Measurements from ENCODE around the gene CSF3R. TPM values are rescaled to one million over a fixed set of nuclear protein-coding genes. Genes with fewer than 3 reads are reported as not detected.

Gene CSF3R
- total and polyA plus RNA-seq, 2 experiments from 2014 or later = not detected

DNA sequence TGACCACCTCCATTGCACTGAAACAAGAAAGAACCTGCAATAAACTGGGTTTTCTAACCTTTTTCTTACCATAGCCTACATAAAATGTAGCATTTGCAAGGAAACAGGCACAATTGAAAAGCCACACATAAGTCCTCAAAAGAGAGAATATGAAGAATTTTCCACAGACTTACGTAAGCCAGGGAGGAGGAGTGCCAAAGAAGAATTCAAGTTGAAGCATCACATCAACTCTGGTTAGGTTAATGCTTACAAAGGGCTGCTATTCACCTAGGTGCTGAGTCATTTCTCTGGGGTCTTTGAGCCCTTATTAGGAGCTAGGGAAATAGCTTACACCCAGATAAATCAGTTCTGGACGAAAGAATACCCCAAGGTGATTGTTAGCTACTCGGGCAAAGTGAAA is 42.1 kb downstream of the CSF3R start:
- WGBS, 2 experiments (ENCODE audit: low coverage in 1 of 2, low lambda C conversion rate in 2 of 2, missing lambda C conversion rate in 2 of 2) = 97 to 100% methylated on average over 3 of the region's 3 CpGs
- Histone ChIP-seq H4K20me1 (ENCODE audit: insufficient read depth) (no peaks in the 10 kb centered on the region), H3K4me2 (ENCODE audit: unreplicated experiment) (no peak overlapping the region), H3K36me3 (ENCODE audit: low read depth) (no peaks in the 10 kb centered on the region), H3K4me1 (ENCODE audit: insufficient read depth) (no peaks in the 10 kb centered on the region), H3K4me3 (no peak overlapping the region), H3K9me2 (ENCODE audit: insufficient read depth) (no peaks in the 10 kb centered on the region), H2AFZ (no peak overlapping the region), H3K9me3 (ENCODE audit: low read depth) (no peaks in the 10 kb centered on the region), H3K27ac (no peak overlapping the region), H3F3A (ENCODE audit: insufficient read depth) (peaks cover 4% of the 10 kb centered on the region; the same call in 1 of the 2 replicates), H3K79me2 (ENCODE audit: insufficient read depth) (no peaks in the 10 kb centered on the region), H3K27me3 (replicated peaks; ENCODE audit: insufficient read depth) (no peaks in the 10 kb centered on the region), H3K9ac (no peak overlapping the region)
- in situ Hi-C loops (cut with MboI) = no loop called here
- no peak for DNase-seq
- TF ChIP-seq EZH2 (IDR thresholded peaks at IDR 0.05; ENCODE audit: insufficient read depth, poor library complexity, severe bottlenecking) = no peak
- no peak for TF ChIP-seq EZH2phosphoT487 (IDR thresholded peaks at IDR 0.05; ENCODE audit: insufficient read depth, low read depth)

DNA sequence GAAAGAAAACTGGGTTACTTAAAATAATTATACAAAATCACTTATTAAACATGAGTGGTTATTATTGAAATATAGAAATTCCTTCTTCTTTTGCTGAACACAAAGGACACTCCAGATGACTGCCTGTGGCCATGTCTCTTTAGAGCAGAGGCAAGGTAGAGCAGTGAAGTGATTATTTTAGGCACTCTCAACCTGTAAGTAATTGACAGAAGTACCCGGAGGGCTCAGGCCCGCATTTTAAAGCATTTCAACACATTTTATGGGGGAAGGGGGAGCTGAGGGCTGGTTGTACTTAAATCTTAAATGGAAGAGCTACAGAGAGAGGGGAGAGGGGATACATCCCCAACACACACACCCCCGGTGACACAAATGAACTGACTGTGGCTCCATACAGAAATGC is 42.7 kb downstream of the CSF3R start:
- Histone ChIP-seq H3K9ac (no peak overlapping the region), H3K4me3 (no peak overlapping the region), H3K4me1 (ENCODE audit: insufficient read depth) (no peaks in the 10 kb centered on the region), H3K4me2 (ENCODE audit: unreplicated experiment) (no peak overlapping the region), H3K9me3 (ENCODE audit: low read depth) (no peaks in the 10 kb centered on the region), H3K9me2 (ENCODE audit: insufficient read depth) (no peaks in the 10 kb centered on the region), H3K27me3 (replicated peaks; ENCODE audit: insufficient read depth) (no peaks in the 10 kb centered on the region), H3F3A (ENCODE audit: insufficient read depth) (peaks cover 4% of the 10 kb centered on the region; the same call in 1 of the 2 replicates), H3K79me2 (ENCODE audit: insufficient read depth) (no peaks in the 10 kb centered on the region), H3K36me3 (ENCODE audit: low read depth) (no peaks in the 10 kb centered on the region), H3K27ac (no peak overlapping the region), H4K20me1 (ENCODE audit: insufficient read depth) (no peaks in the 10 kb centered on the region), H2AFZ (no peak overlapping the region)
- 35 to 36% methylated on average over 3 of the region's 3 CpGs for WGBS, 2 experiments (ENCODE audit: low coverage in 1 of 2, low lambda C conversion rate in 2 of 2, missing lambda C conversion rate in 2 of 2)
- no peak for DNase-seq
- TF ChIP-seq EZH2phosphoT487 (IDR thresholded peaks at IDR 0.05; ENCODE audit: insufficient read depth, low read depth) (no peak), EZH2 (IDR thresholded peaks at IDR 0.05; ENCODE audit: insufficient read depth, poor library complexity, severe bottlenecking) (no peak)
- in situ Hi-C loops (cut with MboI) = no loop called here

DNA sequence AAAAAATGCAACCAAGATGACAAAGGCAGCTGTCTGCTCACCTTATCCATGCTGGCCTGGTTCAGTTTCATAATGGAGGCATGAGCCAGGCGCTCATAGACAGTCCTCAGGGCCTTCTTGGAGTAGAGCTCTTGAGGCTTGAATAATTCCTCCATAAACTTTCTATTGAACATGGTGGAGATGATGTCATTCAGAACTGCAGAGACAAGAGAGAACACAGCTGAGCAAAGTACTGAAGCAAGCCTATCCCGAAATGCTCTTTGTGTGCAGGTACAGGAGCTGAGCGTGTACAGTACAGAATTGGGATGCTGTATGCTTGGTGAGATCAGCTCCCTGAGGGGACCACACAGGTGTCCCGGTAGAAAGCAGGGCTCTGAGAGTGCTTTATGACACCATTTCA is 44.0 kb downstream of the CSF3R start:
- no peak overlapping the region for H3K27ac ChIP-seq
- H3K27me3 ChIP-seq (replicated peaks; ENCODE audit: insufficient read depth) = no peaks in the 10 kb centered on the region
- in situ Hi-C loops (cut with MboI) = no loop called here
- no peak overlapping the region for H2AFZ ChIP-seq
- no peak overlapping the region for H3K4me3 ChIP-seq
- no peak overlapping the region for H3K4me2 ChIP-seq (ENCODE audit: unreplicated experiment)
- H3K9ac ChIP-seq = no peak overlapping the region
- no peaks in the 10 kb centered on the region for H3K79me2 ChIP-seq (ENCODE audit: insufficient read depth)
- WGBS, 2 experiments (ENCODE audit: low coverage in 1 of 2, low lambda C conversion rate in 2 of 2, missing lambda C conversion rate in 2 of 2) = 97 to 99% methylated on average over 4 of the region's 4 CpGs
- DNase-seq = no peak
- H3K4me1 ChIP-seq (ENCODE audit: insufficient read depth) = no peaks in the 10 kb centered on the region
- no peaks in the 10 kb centered on the region for H3K36me3 ChIP-seq (ENCODE audit: low read depth)
- H4K20me1 ChIP-seq (ENCODE audit: insufficient read depth) = no peaks in the 10 kb centered on the region
- no peak for TF ChIP-seq EZH2 (IDR thresholded peaks at IDR 0.05; ENCODE audit: insufficient read depth, poor library complexity, severe bottlenecking)
- TF ChIP-seq EZH2phosphoT487 (IDR thresholded peaks at IDR 0.05; ENCODE audit: insufficient read depth, low read depth) = no peak
- peaks cover 4% of the 10 kb centered on the region; the same call in 1 of the 2 replicates for H3F3A ChIP-seq (ENCODE audit: insufficient read depth)
- no peaks in the 10 kb centered on the region for H3K9me3 ChIP-seq (ENCODE audit: low read depth)
- no peaks in the 10 kb centered on the region for H3K9me2 ChIP-seq (ENCODE audit: insufficient read depth)

DNA sequence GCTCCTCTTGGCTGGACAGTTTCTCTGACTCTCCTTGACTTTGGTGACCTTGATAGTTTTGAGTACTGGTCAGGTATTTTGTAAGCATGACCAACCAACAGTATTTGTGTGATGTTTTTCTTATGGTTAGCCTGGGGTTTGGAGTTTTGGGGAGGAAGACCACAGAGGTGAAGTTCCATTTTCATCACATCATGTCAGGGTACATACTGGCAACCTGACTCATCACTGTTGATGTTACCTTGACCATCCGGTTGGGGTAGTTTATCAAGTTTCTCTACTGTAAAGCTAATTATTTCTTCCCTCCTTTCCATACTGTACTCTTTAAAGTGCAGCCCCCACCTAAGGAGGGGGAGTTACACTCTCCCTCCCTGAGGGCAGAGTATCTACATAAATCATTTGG is 45.9 kb downstream of the CSF3R start:
- H3K9ac ChIP-seq = no peak overlapping the region

DNA sequence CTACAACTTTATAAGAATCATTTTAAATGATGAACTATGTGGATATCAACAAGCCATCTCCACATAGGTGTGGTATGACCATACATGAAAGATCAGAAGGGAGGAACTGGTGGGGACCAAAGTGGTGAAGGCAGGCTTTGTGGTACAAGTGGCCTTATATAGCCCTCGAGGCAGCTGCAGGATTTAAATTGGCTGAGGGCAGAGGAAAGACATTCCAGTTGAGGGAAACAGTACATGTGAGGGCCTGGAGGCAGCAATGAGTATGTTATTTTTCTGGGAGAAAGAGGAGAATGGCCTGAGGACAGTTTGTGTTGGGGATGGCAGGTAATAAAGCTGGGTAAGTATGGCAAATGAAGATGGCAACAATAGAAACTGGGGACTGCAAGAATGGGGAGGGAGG is 49.6 kb downstream of the CSF3R start:
- H3K9me2 ChIP-seq (ENCODE audit: insufficient read depth) = no peaks in the 10 kb centered on the region
- H3K9ac ChIP-seq = no peak overlapping the region
- no peak for DNase-seq
- no peaks in the 10 kb centered on the region for H3K9me3 ChIP-seq (ENCODE audit: low read depth)
- TF ChIP-seq EZH2 (IDR thresholded peaks at IDR 0.05; ENCODE audit: insufficient read depth, poor library complexity, severe bottlenecking) (no peak), EZH2phosphoT487 (IDR thresholded peaks at IDR 0.05; ENCODE audit: insufficient read depth, low read depth) (no peak)
- no peaks in the 10 kb centered on the region for H3F3A ChIP-seq (ENCODE audit: insufficient read depth)
- no peaks in the 10 kb centered on the region; the same call in 1 of the 2 replicates for H3K36me3 ChIP-seq (ENCODE audit: low read depth)
- no peak overlapping the region for H3K4me3 ChIP-seq
- H3K79me2 ChIP-seq (ENCODE audit: insufficient read depth) = no peaks in the 10 kb centered on the region
- H3K27ac ChIP-seq = no peak overlapping the region
- H4K20me1 ChIP-seq (ENCODE audit: insufficient read depth) = no peaks in the 10 kb centered on the region
- H3K4me2 ChIP-seq (ENCODE audit: unreplicated experiment) = no peak overlapping the region
- H3K4me1 ChIP-seq (ENCODE audit: insufficient read depth) = no peaks in the 10 kb centered on the region
- in situ Hi-C loops (cut with MboI) = no loop called here
- H2AFZ ChIP-seq = no peak overlapping the region
- WGBS, 2 experiments (ENCODE audit: low coverage in 1 of 2, low lambda C conversion rate in 2 of 2, missing lambda C conversion rate in 2 of 2) = 89 to 93% methylated on average over 1 of the region's 1 CpG
- H3K27me3 ChIP-seq (replicated peaks; ENCODE audit: insufficient read depth) = no peaks in the 10 kb centered on the region

More for the DNA sequence above, 45.9 kb downstream of the CSF3R start:
- Histone ChIP-seq H3K9me2 (ENCODE audit: insufficient read depth) (no peaks in the 10 kb centered on the region), H4K20me1 (ENCODE audit: insufficient read depth) (no peaks in the 10 kb centered on the region), H3K4me1 (ENCODE audit: insufficient read depth) (no peaks in the 10 kb centered on the region), H3K36me3 (ENCODE audit: low read depth) (no peaks in the 10 kb centered on the region), H2AFZ (no peak overlapping the region), H3K9me3 (ENCODE audit: low read depth) (no peaks in the 10 kb centered on the region), H3K4me2 (ENCODE audit: unreplicated experiment) (no peak overlapping the region), H3K27ac (no peak overlapping the region), H3F3A (ENCODE audit: insufficient read depth) (no peaks in the 10 kb centered on the region), H3K4me3 (no peak overlapping the region), H3K27me3 (replicated peaks; ENCODE audit: insufficient read depth) (no peaks in the 10 kb centered on the region), H3K79me2 (ENCODE audit: insufficient read depth) (no peaks in the 10 kb centered on the region)
- in situ Hi-C loops (cut with MboI) = no loop called here
- DNase-seq = no peak
- no peak for TF ChIP-seq EZH2phosphoT487 (IDR thresholded peaks at IDR 0.05; ENCODE audit: insufficient read depth, low read depth)
- WGBS, 2 experiments (ENCODE audit: low coverage in 1 of 2, low lambda C conversion rate in 2 of 2, missing lambda C conversion rate in 2 of 2) = 58 to 67% methylated on average over 1 of the region's 1 CpG
